Measurements from ENCODE around the gene ENO3. TPM values are rescaled to one million over a fixed set of nuclear protein-coding genes. Genes with fewer than 3 reads are reported as not detected.

The ENO3 gene
- total RNA-seq: 1.6 and 4.7 TPM in 2 replicates

DNA sequence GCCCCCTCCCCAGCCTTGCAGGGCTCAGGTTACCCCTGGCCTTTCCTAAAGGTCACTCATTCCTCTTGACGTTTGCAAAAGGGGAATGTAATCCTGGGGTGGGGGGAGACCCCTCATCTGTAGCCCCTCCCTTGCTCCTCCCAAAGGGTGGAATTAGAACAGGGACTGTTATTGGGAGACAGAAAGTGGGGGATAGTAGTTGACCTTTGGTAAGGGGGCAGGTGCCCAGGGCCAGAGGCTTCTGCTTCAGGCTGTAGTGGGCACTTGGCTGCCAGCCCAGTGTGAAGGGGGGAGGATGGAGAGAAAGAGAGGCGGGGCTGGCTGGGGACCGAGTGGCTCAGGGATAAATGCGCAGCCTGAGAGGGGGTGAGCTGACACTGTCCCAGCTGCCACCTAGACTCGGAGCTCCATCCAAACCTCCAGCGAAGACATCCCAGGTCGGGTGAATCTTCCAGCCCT lies at the start of gene ENO3:
Gene ENO3, plus strand, starts transcription at position 374 of the 459 bp plus-strand sequence. CDS start 711 bp downstream, outside the sequence.

DNA sequence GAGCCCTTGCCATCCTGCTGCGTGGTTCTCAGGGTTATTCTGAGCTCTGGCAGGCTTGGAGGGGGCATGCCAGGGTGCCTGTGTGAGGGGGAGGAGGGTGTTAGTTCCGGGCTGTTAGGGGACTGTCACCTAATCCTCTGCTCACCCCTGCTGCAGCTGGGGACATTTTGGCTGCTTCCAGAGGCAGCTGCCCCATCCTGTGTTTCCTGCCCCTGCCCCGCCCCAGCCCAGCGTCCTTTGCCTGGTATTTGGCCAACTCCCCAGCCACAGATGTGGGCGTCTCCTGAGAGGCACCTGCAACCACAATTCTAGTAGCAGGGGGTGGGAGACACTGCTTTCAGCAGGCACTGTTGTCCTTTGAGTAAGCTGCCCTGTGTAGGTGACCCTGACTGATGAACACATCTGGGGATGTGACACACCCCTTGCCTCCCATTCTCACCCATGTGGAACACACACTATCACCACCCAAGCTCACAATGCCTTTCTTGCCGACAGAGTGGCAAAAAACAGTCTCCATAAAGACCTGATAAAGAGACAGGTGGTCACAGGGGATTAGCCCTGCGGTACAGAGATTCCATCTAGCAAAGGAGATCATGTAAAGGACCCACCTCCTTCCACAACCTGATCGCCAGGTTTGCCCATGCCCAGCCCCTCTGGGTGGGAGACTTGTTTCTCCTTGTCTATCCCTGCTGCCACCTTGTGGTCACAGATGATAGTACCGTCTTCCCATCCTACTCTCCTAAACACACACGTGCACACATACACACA lies 47.7 kb upstream of the ENO3 start, which contains the start of gene CHRNE:
Gene CHRNE, minus strand, starts transcription at position 48 of the 768 bp plus-strand sequence. Its CDS starts 35 bp downstream, at position 13.

DNA sequence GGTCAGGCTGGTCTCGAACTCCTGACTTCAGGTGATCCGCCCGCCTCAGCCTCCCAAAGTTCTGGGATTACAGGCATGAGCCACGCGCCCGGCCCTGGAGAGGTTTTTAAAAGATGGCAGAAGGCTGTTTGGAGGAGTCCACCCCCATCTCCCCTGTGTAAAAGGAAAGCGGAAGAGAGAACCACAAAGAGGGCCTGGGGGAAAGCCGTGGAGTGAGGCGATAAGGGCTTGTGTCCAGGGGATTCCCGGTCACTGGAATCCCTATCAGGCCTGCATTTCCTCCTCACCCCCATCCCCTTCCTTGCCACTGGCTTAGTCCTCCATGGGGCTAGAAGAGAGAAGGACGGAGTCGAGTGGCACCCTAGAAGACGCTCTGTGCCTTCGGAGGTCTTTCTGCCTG lies 19.0 kb upstream of the ENO3 start, which contains the start of gene GP1BA:
Gene GP1BA, plus strand, starts transcription at position 315 of the 400 bp plus-strand sequence. CDS start 328 bp downstream, outside the sequence.

DNA sequence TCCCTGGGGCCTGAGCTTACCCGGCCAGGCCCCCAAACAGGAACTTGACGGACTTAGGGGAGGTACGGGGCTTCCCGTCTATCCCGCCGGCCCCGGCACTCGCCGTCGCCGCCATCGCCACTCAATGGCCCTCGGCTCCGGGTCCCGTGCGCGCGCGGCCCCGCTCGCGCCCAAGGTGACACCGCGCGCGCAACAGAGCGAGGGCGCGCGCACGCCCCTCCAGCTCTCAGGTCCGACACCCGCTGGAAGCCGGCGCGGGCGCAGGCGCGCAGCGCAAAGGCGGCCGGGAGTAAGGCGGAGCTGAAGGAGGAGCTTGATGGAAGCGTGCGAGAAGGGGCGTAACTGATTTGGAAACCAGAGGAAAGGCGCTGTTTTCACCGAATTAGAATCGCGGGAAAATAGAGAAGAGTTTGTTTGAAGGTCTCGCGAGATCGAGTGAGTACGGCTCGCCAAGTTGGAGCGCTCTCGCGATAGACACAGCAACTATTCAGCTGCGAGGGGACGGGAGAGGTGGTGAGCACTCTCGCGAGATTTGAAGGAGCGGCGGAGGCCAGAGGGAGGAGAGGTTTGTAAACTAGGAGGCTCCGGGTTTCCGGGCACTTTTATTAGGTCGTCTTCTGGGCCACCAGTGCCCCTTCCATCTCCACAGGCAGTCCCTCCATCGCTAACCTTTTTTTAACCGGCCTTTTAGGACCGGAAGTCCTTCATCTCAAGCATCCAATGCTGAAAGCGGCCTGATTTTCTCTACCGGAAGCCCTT lies 10.9 kb upstream of the ENO3 start, which contains the start of the genes RNF167 and SLC25A11:
Gene RNF167, plus strand, starts transcription at position 473 of the 759 bp plus-strand sequence. CDS start 642 bp downstream, outside the sequence.
Gene SLC25A11, minus strand, starts transcription at position 251 of the 759 bp plus-strand sequence. Its CDS starts 136 bp downstream, at position 115.

DNA sequence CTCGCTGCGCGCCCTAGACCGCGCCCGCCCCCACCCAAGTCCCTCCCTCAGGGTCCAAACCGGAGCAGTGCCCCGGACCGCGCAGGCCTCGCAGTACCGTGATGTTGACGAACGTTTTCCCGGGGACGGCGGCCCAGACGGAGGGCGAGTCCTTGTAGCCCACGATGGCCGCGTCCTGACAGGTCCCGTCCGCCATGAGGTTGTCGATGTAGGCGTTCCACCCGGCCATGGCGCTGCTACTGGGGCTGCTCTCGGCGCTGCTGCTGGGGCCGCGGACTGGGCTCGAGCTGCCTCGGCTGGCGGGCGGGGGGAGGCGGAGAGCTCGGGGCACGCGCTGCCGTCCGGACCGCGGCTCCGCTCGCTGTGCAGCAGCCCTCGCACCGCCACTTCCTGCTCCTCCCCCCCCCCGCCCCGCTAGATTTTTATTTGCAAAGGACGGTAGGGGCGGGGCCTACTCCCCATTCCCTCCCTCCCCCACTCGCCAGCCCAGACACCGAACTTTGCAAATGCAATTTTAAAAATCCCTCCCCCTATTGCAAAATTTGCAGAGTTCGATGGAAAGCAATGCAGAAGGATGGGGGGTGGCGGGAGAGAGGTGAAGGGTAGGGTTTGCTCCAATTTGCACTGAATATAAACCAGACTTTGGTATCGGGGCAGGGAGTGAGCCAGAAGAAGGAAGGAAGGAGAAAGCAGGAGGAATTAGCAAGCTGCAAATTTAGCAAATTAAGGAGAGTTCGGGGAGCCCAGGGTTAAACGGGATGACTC lies 2.6 kb upstream of the ENO3 start, which contains the start of gene PFN1:
Gene PFN1, minus strand, starts transcription at position 365 of the 765 bp plus-strand sequence. Its CDS starts 136 bp downstream, at position 229.

DNA sequence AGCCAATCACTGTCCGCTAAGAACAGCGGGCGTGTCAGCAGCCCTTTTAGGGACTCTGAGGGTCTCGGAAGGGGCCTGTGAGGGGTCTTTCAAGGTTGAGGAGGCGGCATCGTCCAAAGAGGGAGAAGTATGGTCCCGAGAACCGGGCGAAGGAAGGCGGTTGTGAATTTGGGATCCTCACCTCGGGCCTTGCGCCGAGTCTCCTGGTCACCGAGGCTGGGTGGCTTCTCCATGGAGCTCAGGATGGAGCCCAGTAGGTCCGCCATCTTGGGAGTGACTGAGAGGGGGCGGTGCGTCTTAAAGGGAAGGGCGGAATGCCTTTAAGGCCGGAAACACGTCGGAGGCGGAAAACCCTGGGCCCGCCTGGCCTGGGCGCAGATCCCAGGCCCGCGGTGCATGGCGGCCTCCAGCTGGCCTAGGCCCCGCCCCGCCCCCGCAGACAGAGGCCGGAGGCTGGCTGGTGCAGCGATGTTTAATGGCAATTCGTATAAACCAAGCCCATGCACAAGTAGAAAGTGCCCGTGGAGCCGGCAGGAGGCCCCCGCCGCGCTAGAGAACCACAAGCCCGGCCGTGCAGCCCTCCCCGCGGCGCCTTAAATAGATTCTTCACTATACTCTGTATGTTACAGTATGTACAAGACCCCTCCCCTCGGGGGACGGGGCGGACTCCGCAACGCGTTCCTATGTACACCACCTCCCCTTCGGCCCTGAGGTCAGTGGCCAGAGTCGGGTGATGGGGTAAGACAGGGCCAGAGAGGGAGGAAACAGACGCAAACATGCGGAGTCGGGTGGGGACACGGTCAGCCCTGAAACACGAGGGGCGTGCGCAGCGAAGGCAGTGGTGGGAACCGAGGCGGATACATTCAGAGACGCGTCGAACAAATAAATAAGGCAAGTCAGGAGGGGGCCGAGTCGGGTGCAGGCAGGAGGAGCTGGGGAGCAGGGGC lies 16.9 kb downstream of the ENO3 start, which contains the start of gene SPAG7:
Gene SPAG7, minus strand, starts transcription at position 279 of the 947 bp plus-strand sequence. Its CDS starts 13 bp downstream, at position 266.

DNA sequence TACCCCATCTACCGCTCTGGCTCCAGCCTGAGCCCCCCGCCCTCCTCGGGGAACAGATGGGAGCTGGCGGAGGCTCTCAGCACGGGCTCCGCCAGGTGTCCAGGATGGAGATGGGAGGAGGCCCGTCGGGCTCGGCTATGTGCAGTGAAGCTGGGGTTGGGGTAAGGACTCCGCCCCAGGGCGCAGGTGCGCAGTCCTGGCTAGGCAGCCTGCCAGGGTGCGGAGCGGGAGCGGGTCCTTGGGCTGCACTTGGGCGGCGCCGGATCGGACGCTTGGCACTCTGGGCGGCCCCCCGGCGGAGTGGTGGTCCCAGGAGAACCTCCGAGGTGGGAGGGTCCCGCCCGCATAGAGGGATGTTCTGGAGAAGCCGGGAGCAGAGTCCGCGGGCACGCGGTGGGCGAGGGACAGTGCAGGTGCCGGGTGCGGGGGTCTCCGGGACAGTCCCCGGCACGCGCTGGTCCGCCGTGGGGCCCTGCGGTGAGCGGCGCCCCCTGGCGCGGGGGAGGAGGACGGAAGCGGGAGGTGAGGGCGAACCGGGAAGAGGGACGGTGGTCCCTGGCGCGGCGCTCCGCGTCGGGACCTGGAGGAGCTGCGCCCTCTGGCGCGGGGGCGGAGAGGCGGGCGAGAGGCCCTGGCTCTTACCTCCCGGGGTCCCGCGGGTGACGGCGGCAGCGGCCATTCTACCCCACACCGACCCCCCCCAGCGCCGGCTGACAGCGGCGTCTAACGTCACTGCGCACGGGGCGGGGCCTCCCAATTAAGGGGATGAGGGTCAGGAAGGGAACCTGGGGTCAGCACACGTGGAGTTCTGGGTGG lies 36.2 kb downstream of the ENO3 start, which contains the start of gene CAMTA2:
Gene CAMTA2, minus strand, starts transcription at position 725 of the 816 bp plus-strand sequence. CDS start 1,453 bp downstream, outside the sequence.

DNA sequence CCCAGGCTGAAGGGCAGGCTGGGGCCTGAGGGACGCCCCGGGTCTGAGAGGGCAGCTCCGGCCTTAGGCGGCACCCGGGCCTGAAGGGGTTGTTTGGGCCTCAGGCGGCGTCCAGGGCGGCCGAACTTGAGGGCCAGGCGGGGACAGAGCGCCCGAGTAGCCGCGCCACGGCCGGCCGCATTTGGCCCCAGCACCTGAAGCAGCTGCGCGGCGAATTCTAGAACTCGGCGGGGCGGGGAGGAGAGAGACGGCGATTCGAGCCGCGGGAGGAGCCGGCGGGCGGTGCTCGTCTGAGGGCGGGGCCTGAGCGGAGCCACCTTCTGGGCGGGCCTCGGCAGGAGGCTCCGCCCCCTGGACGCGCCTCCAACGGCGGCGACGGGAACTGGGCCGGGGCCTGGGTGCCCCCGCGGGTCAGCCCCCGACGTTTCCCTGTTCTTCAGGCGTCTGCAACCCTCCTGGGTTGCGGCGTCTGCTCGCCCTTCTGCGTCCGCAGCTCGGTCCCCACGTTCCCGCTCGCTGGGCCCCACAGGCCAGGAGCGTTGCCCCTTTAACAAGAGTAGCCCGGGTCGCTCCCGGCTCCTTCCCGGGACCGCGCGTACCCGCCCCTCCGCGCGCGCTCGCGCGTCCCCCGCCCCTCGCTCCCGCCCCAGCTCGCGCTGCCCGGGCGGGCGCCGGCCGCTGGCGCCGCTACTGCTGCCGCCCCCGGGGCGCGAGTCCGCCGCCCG lies 46.5 kb downstream of the ENO3 start, which contains the start of the genes INCA1 and KIF1C:
Gene INCA1, minus strand, starts transcription at position 221 of the 725 bp plus-strand sequence. CDS start 3,085 bp downstream, outside the sequence.
Gene KIF1C, plus strand, starts transcription at position 649 of the 725 bp plus-strand sequence. CDS start 2,297 bp downstream, outside the sequence.

Other genes with a start within 250 kb of the ENO3 start
- 8.4 and 37.8 TPM in 2 replicates for gene PELP1, start 247.0 kb upstream of the ENO3 start, total RNA-seq
- gene ARRB2, start 240.5 kb upstream of the ENO3 start, total RNA-seq: 3.9 and 6.3 TPM in 2 replicates
- 9.2 and 9.8 TPM in 2 replicates for gene MED11, start 219.7 kb upstream of the ENO3 start, total RNA-seq
- 0.19 TPM in 1 of 2 replicates, not detected in the other for gene ZMYND15, start 211.3 kb upstream of the ENO3 start, total RNA-seq
- 1.3 and 2.6 TPM in 2 replicates for gene CXCL16, start 211.2 kb upstream of the ENO3 start, total RNA-seq
- gene TM4SF5, start 179.2 kb upstream of the ENO3 start, total RNA-seq: not detected in 2 replicates
- 0.13 TPM in 1 of 2 replicates, not detected in the other for gene VMO1, start 164.8 kb upstream of the ENO3 start, total RNA-seq
- gene GLTPD2, start 162.2 kb upstream of the ENO3 start, total RNA-seq: not detected in 2 replicates
- gene PSMB6, start 155.0 kb upstream of the ENO3 start, total RNA-seq: 139 and 176 TPM in 2 replicates
- 26.4 and 39.3 TPM in 2 replicates for gene PLD2, start 144.0 kb upstream of the ENO3 start, total RNA-seq
- 30.0 and 78.7 TPM in 2 replicates for gene MINK1, start 117.8 kb upstream of the ENO3 start, total RNA-seq
- gene C17orf107, start 51.6 kb upstream of the ENO3 start, total RNA-seq: 0.49 and 1.1 TPM in 2 replicates
- gene CHRNE, start 48.0 kb upstream of the ENO3 start, total RNA-seq: 0.31 and 0.32 TPM in 2 replicates
- 0.13 TPM in 1 of 2 replicates, not detected in the other for gene GP1BA, start 18.8 kb upstream of the ENO3 start, total RNA-seq
- 45.8 and 61.3 TPM in 2 replicates for gene SLC25A11, start 11.1 kb upstream of the ENO3 start, total RNA-seq
- 13.4 and 18.6 TPM in 2 replicates for gene RNF167, start 10.9 kb upstream of the ENO3 start, total RNA-seq
- 789 and 1,108 TPM in 2 replicates for gene PFN1, start 2.6 kb upstream of the ENO3 start, total RNA-seq
- 44.0 and 53.9 TPM in 2 replicates for gene SPAG7, start 16.7 kb downstream of the ENO3 start, total RNA-seq
- gene CAMTA2, start 36.6 kb downstream of the ENO3 start, total RNA-seq: 6.5 and 14.0 TPM in 2 replicates
- gene INCA1, start 46.4 kb downstream of the ENO3 start, total RNA-seq: 0.25 and 0.32 TPM in 2 replicates
- 91.3 and 158 TPM in 2 replicates for gene KIF1C, start 46.8 kb downstream of the ENO3 start, total RNA-seq
- under 0.01 and 0.19 TPM in 2 replicates for gene SLC52A1, start 84.3 kb downstream of the ENO3 start, total RNA-seq
- gene ZFP3, start 127.3 kb downstream of the ENO3 start, total RNA-seq: 0.97 and 1.7 TPM in 2 replicates
- 4.0 and 5.5 TPM in 2 replicates for gene ZNF232, start 160.8 kb downstream of the ENO3 start, total RNA-seq
- not detected in 2 replicates for gene USP6, start 164.9 kb downstream of the ENO3 start, total RNA-seq
- 2.9 and 5.4 TPM in 2 replicates for gene ZNF594, start 240.7 kb downstream of the ENO3 start, total RNA-seq

All from bladder microvascular endothelial cell (primary cell).